K562 (cell line): Measurements from ENCODE around the gene MORC1. TPM values are rescaled to one million over a fixed set of nuclear protein-coding genes. Genes with fewer than 3 reads are reported as not detected.

Experiments used
- ATAC-seq: fragments of 200-7000 bp; cut with Tn5 transposase; 3 replicates; pipeline ENCODE4 v1.9.1; 2020; ENCODE audit warnings: moderate library complexity
- BruUV-seq: library from RNA; stranded (reverse); fragments of 400-500 nt; replicated peaks from 2 replicates; lab custom pipeline; 2021; lab: Mats Ljungman, UMichigan
- CTCF ChIA-PET: fragments of 300-600 bp; formaldehyde crosslinking; extraction: SDS; loops from one replicate; lab custom pipeline; 2021; ENCODE audit warnings: low intra/inter-chr PET ratio; lab: Yijun Ruan, JAX
- POLR2A ChIA-PET: fragments of 300-600, 350-650 bp; sonication (Branson Sonifier 250); formaldehyde crosslinking; extraction: SDS; loops from one replicate; lab custom pipeline; 2021; ENCODE audit warnings: antibody characterized with exemption, inconsistent platforms; lab: Yijun Ruan, JAX
- DNase-seq, 4 experiments: peaks; one replicate each; pipeline versions ENCODE4 v3.0.0 to v3.0.0-alpha.2; 2011 to 2018; ENCODE audit warnings: low spot score in 3 of 4, mixed read lengths in 3 of 4; ENCODE audit errors: extremely low read depth in 1 of 4
- FAIRE-seq: peaks from 2 replicates; lab custom pipeline; 2011; peaks lifted over from hg19 to GRCh38; lab: Jason Lieb, UNC
- H2AFZ ChIP-seq: 2 replicates; pipeline ENCODE4 v1.6.0; 2011; ENCODE audit warnings: low read depth, low read length, control low read depth, inconsistent platforms
- H3K27ac ChIP-seq: fragments of 200-600 bp; 3 replicates; pipeline ENCODE4 v1.8.0; 2011; ENCODE audit warnings: low read depth, mild to moderate bottlenecking, control low read depth, inconsistent platforms, low read length, moderate library complexity, mixed read lengths; ENCODE audit errors: extremely low read depth
- H3K27me3 ChIP-seq, 2 experiments: fragments of 300-600 bp in 1 of 2; 2 replicates in 1 of 2; 3 replicates in 1 of 2; pipeline versions ENCODE4 v1.6.0 to v1.8.0; 2011; ENCODE audit warnings: inconsistent platforms in 2 of 2, low read length in 2 of 2, mild to moderate bottlenecking in 1 of 2, mixed read lengths in 1 of 2, moderate library complexity in 1 of 2; ENCODE audit not compliant: control insufficient read depth in 2 of 2, insufficient read depth in 2 of 2
- H3K36me3 ChIP-seq: fragments of 300-600 bp; 3 replicates; pipeline ENCODE4 v1.8.0; 2011; ENCODE audit warnings: mild to moderate bottlenecking, low read length, inconsistent platforms; ENCODE audit not compliant: control insufficient read depth, insufficient read depth
- H3K4me1 ChIP-seq, 2 experiments: fragments of 200-600 bp in 1 of 2; replicated peaks in 1 of 2; 2 replicates in 1 of 2; 3 replicates in 1 of 2; pipeline versions ENCODE4 v1.5.1 to v1.8.0; 2011; ENCODE audit warnings: inconsistent platforms in 2 of 2, low read length in 2 of 2, mild to moderate bottlenecking in 1 of 2, mixed read lengths in 1 of 2, moderate library complexity in 1 of 2; ENCODE audit not compliant: control insufficient read depth in 2 of 2, insufficient read depth in 2 of 2
- H3K4me2 ChIP-seq: 2 replicates; pipeline ENCODE4 v1.6.1; 2011; ENCODE audit warnings: low read length, control low read depth, inconsistent platforms, mixed read lengths; ENCODE audit not compliant: insufficient read depth
- H3K4me3 ChIP-seq: fragments of 200-600 bp; sonication (generic), shearing (Covaris generic); 2 replicates; pipeline ENCODE4 v1.5.1; 2016; ENCODE audit warnings: control low read depth, inconsistent platforms
- H3K79me2 ChIP-seq: fragments of 200-600 bp; 3 replicates; pipeline ENCODE4 v1.8.0; 2011; ENCODE audit warnings: low read length, inconsistent platforms; ENCODE audit not compliant: control insufficient read depth, insufficient read depth
- H3K9ac ChIP-seq, 2 experiments: 2 replicates each; pipeline versions ENCODE4 v1.6.0 to v1.6.1; 2011; ENCODE audit warnings: low read depth in 2 of 2, low read length in 2 of 2, control low read depth in 1 of 2, inconsistent platforms in 1 of 2, mild to moderate bottlenecking in 1 of 2, mixed read lengths in 1 of 2; ENCODE audit not compliant: insufficient read depth in 1 of 2
- H3K9me1 ChIP-seq: one replicate; pipeline ENCODE4 v1.6.0; 2011; ENCODE audit warnings: inconsistent platforms, mild to moderate bottlenecking, low read length, moderate library complexity; ENCODE audit not compliant: control insufficient read depth, insufficient read depth
- H3K9me3 ChIP-seq: replicated peaks from 2 replicates; pipeline ENCODE4 v1.5.1; 2011; ENCODE audit warnings: low read depth, low read length, inconsistent platforms; ENCODE audit not compliant: control insufficient read depth, insufficient read depth
- H4K20me1 ChIP-seq: replicated peaks from 2 replicates; pipeline ENCODE4 v1.6.1; 2011; ENCODE audit warnings: low read length, inconsistent platforms, mixed read lengths; ENCODE audit not compliant: control insufficient read depth, insufficient read depth
- ATF2 ChIP-seq: sonication (generic); formaldehyde crosslinking; IDR thresholded peaks from 2 replicates; pipeline ENCODE4 v1.8.1; 2022; ENCODE audit warnings: missing genetic modification reagents
- BRF1 ChIP-seq: IDR thresholded peaks from 3 replicates; pipeline ENCODE4 v1.6.1; 2011; ENCODE audit warnings: borderline replicate concordance, mild to moderate bottlenecking; ENCODE audit not compliant: insufficient read length; ENCODE audit errors: extremely low read depth
- CBX2 ChIP-seq: fragments of 200-600 bp; sonication (generic); IDR thresholded peaks from one replicate; pipeline ENCODE4 v1.6.1; 2012; ENCODE audit warnings: mild to moderate bottlenecking, low read length, inconsistent platforms; ENCODE audit not compliant: insufficient read depth, poor library complexity, severe bottlenecking
- JUNB ChIP-seq: fragments of 450-650 bp; formaldehyde crosslinking; conservative IDR thresholded peaks from 2 replicates; pipeline ENCODE4 v1.4.0; 2020; ENCODE audit warnings: mild to moderate bottlenecking
- JUND ChIP-seq, 2 experiments: IDR thresholded peaks; 2 replicates in 1 of 2; 3 replicates in 1 of 2; pipeline ENCODE4 v1.6.1; 2011; ENCODE audit warnings: borderline replicate concordance in 2 of 2, low read depth in 2 of 2, low read length in 2 of 2, improper control_type of control experiment in 1 of 2, missing biosample characterization in 1 of 2, missing genetic modification characterization in 1 of 2, missing genetic modification reagents in 1 of 2
- NR2F6 ChIP-seq: fragments of 450-650 bp; formaldehyde crosslinking; IDR thresholded peaks from 2 replicates; pipeline ENCODE4 v1.4.0; 2020; ENCODE audit warnings: mild to moderate bottlenecking
- PBX2 ChIP-seq, 2 experiments: IDR thresholded peaks in 1 of 2; conservative IDR thresholded peaks in 1 of 2; 2 replicates each; pipeline ENCODE4 v1.6.1; 2016; ENCODE audit warnings: low read depth in 2 of 2, mild to moderate bottlenecking in 1 of 2, missing compliant biosample characterization in 1 of 2, missing genetic modification characterization in 1 of 2, moderate library complexity in 1 of 2
- ZNF143 ChIP-seq: sonication (generic); formaldehyde crosslinking; IDR thresholded peaks from 2 replicates; pipeline ENCODE4 v1.9.0; 2022; ENCODE audit warnings: mild to moderate bottlenecking, missing genetic modification reagents
- WGBS: fragments of 100-300 bp; shearing (Covaris generic); methylation state at CpG from one replicate; pipeline ENCODE4 v1.1.6; 2016; ENCODE audit warnings: low coverage, mixed read lengths; ENCODE audit not compliant: insufficient coverage; ENCODE audit errors: missing lambda C conversion rate; 5-methylcytosine and 5-hydroxymethylcytosine counted together
- in situ Hi-C: fragments of 300-500 bp; cut with MboI; formaldehyde crosslinking; loops from 4 replicates; pipeline ENCODE4 v1.15.0; 2018; ENCODE audit warnings: inconsistent platforms, mixed read lengths
- intact Hi-C: fragments of 100-400 bp; cut with micrococcal nuclease; formaldehyde crosslinking; loops from 2 replicates; pipeline ENCODE4 v1.14.2; 2022
- polyA plus RNA-seq, 8 experiments: library from polyadenylated mRNA; depleted of rRNA in 4 of 8; stranded (reverse) in 5 of 8; unstranded in 3 of 8; fragments of >200 nt; fragmentation: Nextera tagmentation in 2 of 8; fragmentation: Illumina TruSeq in 1 of 8; extraction: Ambion mirVana in 2 of 8; extraction: Trizol in 1 of 8; gene quantifications; 2 replicates each; pipeline versions ENCODE4 v1.2.1 to v1.2.3, GENCODE V29; 2011 to 2014; ENCODE audit warnings: inconsistent platforms in 1 of 8, missing spikeins in 1 of 8
- total RNA-seq, 7 experiments: library from RNA; depleted of rRNA in 6 of 7; stranded (reverse); fragments of >200 nt in 6 of 7; fragmentation: Illumina TruSeq in 2 of 7; extraction: Trizol in 2 of 7; gene quantifications; 2 replicates each; pipeline versions ENCODE4 v1.2.1 to v1.2.3, GENCODE V29; 2011 to 2021; ENCODE audit warnings: low replicate concordance in 1 of 7
- TF ChIP-seq, protein P1 (sequence below): IDR thresholded peaks from 2 replicates; pipeline ENCODE4 v1.6.1; 2014; ENCODE audit warnings: antibody characterized with exemption

Gene MORC1
- total and polyA plus RNA-seq, 9 of the 15 experiments (the other 6 are each of a cell fraction or from before 2014, with no cell fraction given): 0.08 to 0.41 (median 0.30) TPM; not detected in 1

- TF ChIP-seq BRF1: no peak
Observed at GRCh38 chr3:108931035-108931434, 186.9 kb downstream of the MORC1 start (continued).

- intact Hi-C loops: no loop called here
- CTCF ChIA-PET: no interaction called here
Observed at GRCh38 chr3:108918866-108919265, 199.1 kb downstream of the MORC1 start.

More at GRCh38 chr3:108918866-108919265, 199.1 kb downstream of the MORC1 start:
- Histone ChIP-seq H3K9me1 (no peaks in the 10 kb centered on the region), H2AFZ (no peak overlapping the region), H3K9me3 (no peaks in the 10 kb centered on the region), H3K27me3 (no peaks in the 10 kb centered on the region), H3K9ac (no peak overlapping the region), H3K4me1 (no peaks in the 10 kb centered on the region), H3K4me3 (no peak overlapping the region), H3K4me2 (no peak overlapping the region), H3K79me2 (no peaks in the 10 kb centered on the region), H3K27ac (no peak overlapping the region), H3K36me3 (no peaks in the 10 kb centered on the region), H4K20me1 (no peaks in the 10 kb centered on the region)
- DNase-seq (no peak), FAIRE-seq (no peak), ATAC-seq (no peak)
- POLR2A ChIA-PET: no interaction called here
- BruUV-seq: no TSS peak
- in situ Hi-C loops: loop anchor here (25.0 kb wide), 1 partner anchor 432 kb away; no protein-coding TSS in a partner anchor
- WGBS: 0% methylated on average over 3 of the region's 3 CpGs
- TF ChIP-seq PBX2 (CRISPR knock-in tag; IDR thresholded peaks at IDR 0.05; ENCODE audit: low read depth) (no peak), PBX2 (tag; conservative IDR thresholded peaks at IDR 0.05; ENCODE audit: low read depth) (no peak), NR2F6 (CRISPR knock-in tag) (no peak), ZNF143 (no peak), ATF2 (CRISPR knock-in tag) (no peak), JUNB (CRISPR knock-in tag) (no peak), JUND (IDR thresholded peaks at IDR 0.05; ENCODE audit: borderline replicate concordance, low read depth, low read length) (no peak), JUND (tag; IDR thresholded peaks at IDR 0.05; ENCODE audit: borderline replicate concordance, low read depth, low read length) (no peak), CBX2 (no peak)
- TF ChIP-seq, protein P1, sequence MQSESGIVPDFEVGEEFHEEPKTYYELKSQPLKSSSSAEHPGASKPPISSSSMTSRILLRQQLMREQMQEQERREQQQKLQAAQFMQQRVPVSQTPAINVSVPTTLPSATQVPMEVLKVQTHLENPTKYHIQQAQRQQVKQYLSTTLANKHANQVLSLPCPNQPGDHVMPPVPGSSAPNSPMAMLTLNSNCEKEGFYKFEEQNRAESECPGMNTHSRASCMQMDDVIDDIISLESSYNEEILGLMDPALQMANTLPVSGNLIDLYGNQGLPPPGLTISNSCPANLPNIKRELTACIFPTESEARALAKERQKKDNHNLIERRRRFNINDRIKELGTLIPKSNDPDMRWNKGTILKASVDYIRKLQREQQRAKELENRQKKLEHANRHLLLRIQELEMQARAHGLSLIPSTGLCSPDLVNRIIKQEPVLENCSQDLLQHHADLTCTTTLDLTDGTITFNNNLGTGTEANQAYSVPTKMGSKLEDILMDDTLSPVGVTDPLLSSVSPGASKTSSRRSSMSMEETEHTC: no peak
